Caki2 (cell line): ENCODE data around the gene ZNF14. TPM values are rescaled to one million over a fixed set of nuclear protein-coding genes. Genes with fewer than 3 reads are reported as not detected.

Experiments used
- DNase-seq: peaks from one replicate; pipeline ENCODE4 v3.0.0-alpha.2; 2015; ENCODE audit warnings: low read depth
- in situ Hi-C: cut with HindIII; loops from 2 replicates; pipeline ENCODE4 v1.10.0; 2016; ENCODE audit warnings: low sequenced_read_pairs, low pct_unique_long_range_greater_than_20kb, mixed read lengths
- total RNA-seq: library from RNA; depleted of rRNA; stranded (reverse); fragments of >200 nt; shearing (Covaris generic); gene quantifications from 2 replicates; pipeline ENCODE4 v1.2.3, GENCODE V29; 2014; ENCODE audit warnings: low replicate concordance; rRNA removed

The ZNF14 gene
- total RNA-seq, 1 experiment from 2014 or later: 5.5 TPM

- DNase-seq: peak; percentile 98
- in situ Hi-C loops: loop anchor here (10.0 kb wide), 1 partner anchor 129 kb away; the partner anchor contains the start of gene CILP2
Measured at GRCh38 chr19:19663256-19664120, 69.4 kb downstream of the ZNF14 start, which contains the start of gene ATP13A1. ATP13A1 (minus strand) TSS chr19:19663676; CDS start chr19:19663666, 10 bp downstream.

GRCh38 chr19:19662871-19663255, 70.0 kb downstream of the ZNF14 start:
- DNase-seq: no peak

GRCh38 chr19:19662344-19662743, 70.6 kb downstream of the ZNF14 start:
- in situ Hi-C loops: loop anchor here (10.0 kb wide), 1 partner anchor 128 kb away; the partner anchor contains the start of gene CILP2
- no peak for DNase-seq

More at GRCh38 chr19:19662871-19663255, 70.0 kb downstream of the ZNF14 start:
- in situ Hi-C loops: loop anchor here (10.0 kb wide), 1 partner anchor 128 kb away; the partner anchor contains the start of gene CILP2

GRCh38 chr19:19661675-19662251, 71.1 kb downstream of the ZNF14 start:
- in situ Hi-C loops: loop anchor here (10.0 kb wide), 1 partner anchor 127 kb away; the partner anchor contains the start of gene CILP2
- DNase-seq: no peak

GRCh38 chr19:19661141-19661674, 71.7 kb downstream of the ZNF14 start:
- DNase-seq: no peak
- in situ Hi-C loops: loop anchor here (10.0 kb wide), 1 partner anchor 126 kb away; the partner anchor contains the start of gene CILP2

Other genes with a start within 250 kb of the ZNF14 start
- gene TSSK6, start 217.6 kb downstream of the ZNF14 start, total RNA-seq: 4.1 and 7.7 TPM in 2 replicates
- 303 and 326 TPM in 2 replicates for gene NDUFA13, start 216.9 kb downstream of the ZNF14 start, total RNA-seq
- gene YJEFN3, start 204.2 kb downstream of the ZNF14 start, total RNA-seq: 0.61 and 2.5 TPM in 2 replicates
- 0.20 TPM in 1 of 2 replicates, not detected in the other for gene CILP2, start 194.8 kb downstream of the ZNF14 start, total RNA-seq
- 1.9 and 2.6 TPM in 2 replicates for gene PBX4, start 114.4 kb downstream of the ZNF14 start, total RNA-seq
- gene LPAR2, start 104.9 kb downstream of the ZNF14 start, total RNA-seq: 5.9 and 7.6 TPM in 2 replicates
- gene GMIP, start 89.5 kb downstream of the ZNF14 start, total RNA-seq: 6.6 and 12.5 TPM in 2 replicates
- gene ATP13A1, start 69.4 kb downstream of the ZNF14 start, total RNA-seq: 24.3 and 71.6 TPM in 2 replicates
- 2.3 and 5.3 TPM in 2 replicates for gene ZNF101, start 64.3 kb downstream of the ZNF14 start, total RNA-seq
- 19.8 and 28.9 TPM in 2 replicates for gene ZNF506, start 88.6 kb upstream of the ZNF14 start, total RNA-seq
- 0.75 and 3.5 TPM in 2 replicates for gene ZNF253, start 132.8 kb upstream of the ZNF14 start, total RNA-seq
- gene ZNF93, start 167.8 kb upstream of the ZNF14 start, total RNA-seq: 4.5 and 9.0 TPM in 2 replicates